B cell (primary cell): ENCODE results near the gene DUSP7. TPM values are rescaled to one million over a fixed set of nuclear protein-coding genes. Genes with fewer than 3 reads are reported as not detected.

Source experiments
- ATAC-seq: fragments of 200-7000 bp; cut with Tn5 transposase; one replicate; pipeline ENCODE4 v1.10.0; 2021; ENCODE audit warnings: low read depth, mild to moderate bottlenecking, moderate number of reproducible peaks, moderate library complexity
- CTCF ChIA-PET: fragments of 350-600 bp; sonication (Branson Sonifier 250); formaldehyde crosslinking; loops from one replicate; lab custom pipeline; 2021; ENCODE audit warnings: antibody characterized with exemption, inconsistent platforms; lab: Charles Lee
- POLR2A ChIA-PET: fragments of 350-600 bp; sonication (Branson Sonifier 250); formaldehyde crosslinking; loops from one replicate; lab custom pipeline; 2021; ENCODE audit warnings: antibody characterized with exemption; lab: Charles Lee
- DNase-seq: peaks from one replicate; pipeline ENCODE4 v3.0.0; 2013
- H2AFZ ChIP-seq: 2 replicates; pipeline ENCODE4 v1.6.1; 2012; ENCODE audit warnings: mild to moderate bottlenecking, low read depth, low read length; ENCODE audit not compliant: insufficient read depth, poor library complexity, severe bottlenecking
- H3K27ac ChIP-seq, 2 donors: 1 replicate in 1 of 2; 2 replicates in 1 of 2; pipeline ENCODE4 v1.5.1; 2012 to 2013; ENCODE audit warnings: low read length in 2 of 2, mild to moderate bottlenecking in 2 of 2, moderate library complexity in 1 of 2
- H3K27me3 ChIP-seq, 4 experiments: fragments of 200-600 bp in 1 of 4; sonication (generic) in 1 of 4; replicated peaks in 1 of 4; 1 replicate in 2 of 4; 2 replicates in 2 of 4; pipeline versions ENCODE4 v1.6.1 to v1.7.0; 2013 to 2016; ENCODE audit warnings: low read length in 3 of 4, mild to moderate bottlenecking in 2 of 4, mixed read lengths in 1 of 4, moderate library complexity in 1 of 4; ENCODE audit not compliant: insufficient read depth in 4 of 4, control insufficient read depth in 3 of 4; ENCODE audit errors: control extremely low read depth in 1 of 4
- H3K36me3 ChIP-seq, 2 experiments: replicated peaks in 1 of 2; 1 replicate in 1 of 2; 2 replicates in 1 of 2; pipeline versions ENCODE4 v1.6.1 to v1.7.1; 2013; ENCODE audit warnings: low read length in 1 of 2; ENCODE audit not compliant: insufficient read depth in 2 of 2, control insufficient read depth in 1 of 2; ENCODE audit errors: control extremely low read depth in 1 of 2, extremely low read depth in 1 of 2
- H3K4me1 ChIP-seq, 2 donors: fragments of 200-600 bp in 1 of 2; sonication (generic) in 1 of 2; 1 replicate in 1 of 2; 2 replicates in 1 of 2; pipeline versions ENCODE4 v1.5.1 to v1.6.1; 2013 to 2017; ENCODE audit warnings: low read length in 2 of 2; ENCODE audit not compliant: control insufficient read depth in 2 of 2, insufficient read depth in 2 of 2
- H3K4me2 ChIP-seq: replicated peaks from 2 replicates; pipeline ENCODE3; 2012; ENCODE audit warnings: mild to moderate bottlenecking, low read depth, low read length; ENCODE audit not compliant: poor library complexity, severe bottlenecking
- H3K4me3 ChIP-seq, 5 experiments: fragments of 200-600 bp in 1 of 5; sonication (generic) in 1 of 5; 1 replicate in 3 of 5; 2 replicates in 2 of 5; pipeline versions ENCODE4 v1.5.1 to v1.7.0; 2011 to 2016; ENCODE audit warnings: low read length in 4 of 5, mild to moderate bottlenecking in 4 of 5, low read depth in 2 of 5, control low read depth in 1 of 5, moderate library complexity in 1 of 5; ENCODE audit not compliant: insufficient read depth in 1 of 5; ENCODE audit errors: control extremely low read depth in 1 of 5, extremely low read depth in 1 of 5
- H3K79me2 ChIP-seq: fragments of 200-600 bp; sonication (generic); one replicate; pipeline ENCODE4 v1.6.0; 2016; ENCODE audit warnings: low read length; ENCODE audit not compliant: control insufficient read depth, insufficient read depth
- H3K9ac ChIP-seq: fragments of 200-600 bp; sonication (generic); 2 replicates; pipeline ENCODE4 v1.6.1; 2017; ENCODE audit warnings: mild to moderate bottlenecking, low read length, moderate library complexity
- H3K9me3 ChIP-seq, 3 donors: one replicate each; pipeline versions ENCODE4 v1.6.1 to v1.7.1; 2013; ENCODE audit warnings: low read length in 2 of 3; ENCODE audit not compliant: control insufficient read depth in 2 of 3, insufficient read depth in 1 of 3; ENCODE audit errors: control extremely low read depth in 1 of 3
- H4K20me1 ChIP-seq: 2 replicates; pipeline ENCODE4 v1.6.0; 2012; ENCODE audit warnings: mild to moderate bottlenecking, low read length; ENCODE audit not compliant: insufficient read depth, control insufficient read depth, poor library complexity, severe bottlenecking
- H3K27ac Mint-ChIP-seq: one replicate; pipeline ENCODE4 v1.8.0; 2021; ENCODE audit warnings: mixed read lengths
- H3K27me3 Mint-ChIP-seq: one replicate; pipeline ENCODE4 v1.8.0; 2021; ENCODE audit warnings: mixed read lengths
- H3K4me1 Mint-ChIP-seq: one replicate; pipeline ENCODE4 v1.8.0; 2021; ENCODE audit warnings: mixed read lengths
- H3K4me3 Mint-ChIP-seq: one replicate; pipeline ENCODE4 v1.8.0; 2021; ENCODE audit warnings: mixed read lengths
- H3K9me3 Mint-ChIP-seq: one replicate; pipeline ENCODE4 v1.8.0; 2022; ENCODE audit warnings: mixed read lengths; ENCODE audit not compliant: insufficient read depth
- CTCF ChIP-seq: fragments of 200-600 bp; IDR thresholded peaks from one replicate; pipeline ENCODE4 v1.8.0; 2022; ENCODE audit warnings: antibody characterized with exemption, mild to moderate bottlenecking
- EZH2 ChIP-seq: IDR thresholded peaks from 2 replicates; pipeline ENCODE4 v1.6.1; 2012; ENCODE audit warnings: borderline replicate concordance, low read depth, mild to moderate bottlenecking, moderate library complexity, low read length; ENCODE audit not compliant: insufficient read depth, poor library complexity, severe bottlenecking
- WGBS: methylation state at CpG from one replicate; pipeline ENCODE4 v1.1.5; 2013; ENCODE audit warnings: missing lambda C conversion rate; ENCODE audit not compliant: insufficient coverage; 5-methylcytosine and 5-hydroxymethylcytosine counted together
- intact Hi-C: fragments of 100-400 bp; cut with micrococcal nuclease; formaldehyde crosslinking; loops from one replicate; pipeline ENCODE4 v1.10.0; 2022
- polyA plus RNA-seq: library from polyadenylated mRNA; depleted of rRNA; stranded (reverse); fragments of >200 nt; gene quantifications from 2 replicates; pipeline ENCODE4 v1.2.3, GENCODE V29; 2012
- total RNA-seq, 2 donors: library from RNA; stranded (reverse); fragments of 120-200 nt in 1 of 2; gene quantifications; 1 replicate in 1 of 2; 2 replicates in 1 of 2; pipeline versions ENCODE4 v1.2.3 to v1.2.4, GENCODE V29; 2013 to 2022

DUSP7 gene
- total and polyA plus RNA-seq, 2 donors (not counting 1 experiment from before 2014, with no cell fraction given), result 5.1 to 6.9 TPM

GRCh38 chr3:52014613-52015012 lies 41.8 kb downstream of the DUSP7 start:
- no peak overlapping the region for H3K27ac Mint-ChIP-seq
- peaks cover 3% of the 10 kb centered on the region for H3K27me3 Mint-ChIP-seq
- no peaks in the 10 kb centered on the region for H3K4me1 Mint-ChIP-seq
- Histone ChIP-seq H3K4me3 (no peak overlapping the region), H3K27me3 (peaks cover 0 to 3% (median 0%) of the 10 kb centered on the region in 4 experiments), H3K4me1 (no peaks in the 10 kb centered on the region), H3K79me2 (no peaks in the 10 kb centered on the region), H3K27ac (no peak overlapping the region), H3K9me3 (no peaks in the 10 kb centered on the region), H2AFZ (no peak overlapping the region), H4K20me1 (no peaks in the 10 kb centered on the region), H3K9ac (no peak overlapping the region), H3K36me3 (no peaks in the 10 kb centered on the region), H3K4me2 (no peak overlapping the region)
- no peak overlapping the region for H3K4me3 Mint-ChIP-seq
- no peak for TF ChIP-seq CTCF
- no peak for TF ChIP-seq EZH2
- DNase-seq, result no peak
- CTCF ChIA-PET, result interaction anchor here (0.9 kb wide), 1 partner anchor 12 kb away, joined by 3 read pairs; no protein-coding TSS in a partner anchor
- intact Hi-C loops, result no loop called here
- POLR2A ChIA-PET, result no interaction called here
- H3K9me3 Mint-ChIP-seq, result no peaks in the 10 kb centered on the region
- WGBS, result 88% methylated on average over 8 of the region's 8 CpGs
- no peak for ATAC-seq

- no peak overlapping the region for H3K4me3 Mint-ChIP-seq
- H3K4me3 ChIP-seq, result no peak overlapping the region
- peaks cover 3% of the 10 kb centered on the region for H3K27me3 Mint-ChIP-seq
- intact Hi-C loops, result no loop called here
- no peaks in the 10 kb centered on the region for H3K9me3 Mint-ChIP-seq
- peaks cover 0 to 3% (median 0%) of the 10 kb centered on the region in 4 experiments for H3K27me3 ChIP-seq
- POLR2A ChIA-PET, result no interaction called here
- no peak overlapping the region for H2AFZ ChIP-seq
- no peaks in the 10 kb centered on the region for H3K79me2 ChIP-seq
- WGBS, result 92% methylated on average over 5 of the region's 6 CpGs
- no peaks in the 10 kb centered on the region for H3K4me1 ChIP-seq
- H3K27ac ChIP-seq, result no peak overlapping the region
- no peaks in the 10 kb centered on the region for H4K20me1 ChIP-seq
- TF ChIP-seq EZH2 (no peak), CTCF (no peak)
- ATAC-seq (no peak), DNase-seq (no peak)
- H3K9me3 ChIP-seq, result no peaks in the 10 kb centered on the region
- CTCF ChIA-PET, result interaction anchor here (0.9 to 1.8 kb wide), 3 partner anchors 11 to 40 kb away, joined by 3 to 5 read pairs (median 4); no protein-coding TSS in a partner anchor
- no peaks in the 10 kb centered on the region for H3K36me3 ChIP-seq
- H3K27ac Mint-ChIP-seq, result no peak overlapping the region
- H3K4me2 ChIP-seq, result no peak overlapping the region
- H3K4me1 Mint-ChIP-seq, result no peaks in the 10 kb centered on the region
- H3K9ac ChIP-seq, result no peak overlapping the region
These were observed 42.4 kb downstream of the DUSP7 start for GRCh38 chr3:52013802-52014598.
